Ectodermal cell (in vitro differentiated cells): ENCODE results near the gene ARFGAP2.
A peak's percentile ranks its signal among the peaks of the same experiment; 100 is the strongest.

Experiments used
- H3K27ac ChIP-seq: 2 replicates; pipeline ENCODE4 v1.7.0; 2013; ENCODE audit warnings: mild to moderate bottlenecking, low read depth, low read length; ENCODE audit not compliant: insufficient read depth, poor library complexity, severe bottlenecking
- H3K27me3 ChIP-seq: 2 replicates; pipeline ENCODE4 v1.7.0; 2013; ENCODE audit warnings: mild to moderate bottlenecking, low read length; ENCODE audit not compliant: insufficient read depth, control insufficient read depth, poor library complexity, severe bottlenecking
- H3K36me3 ChIP-seq: one replicate; pipeline ENCODE4 v1.7.0; 2013; ENCODE audit warnings: low read length; ENCODE audit not compliant: control insufficient read depth, insufficient read depth
- H3K4me1 ChIP-seq: one replicate; pipeline ENCODE4 v1.7.0; 2013; ENCODE audit warnings: low read length; ENCODE audit not compliant: control insufficient read depth, insufficient read depth
- H3K4me3 ChIP-seq: 2 replicates; pipeline ENCODE4 v1.7.0; 2013; ENCODE audit warnings: low read depth, low read length, control low read depth; ENCODE audit not compliant: insufficient read depth
- H3K9me3 ChIP-seq: 2 replicates; pipeline ENCODE4 v1.7.0; 2013; ENCODE audit warnings: mild to moderate bottlenecking, low read length, moderate library complexity; ENCODE audit not compliant: control insufficient read depth
- WGBS, 2 experiments: methylation state at CpG; one replicate each; pipeline ENCODE4 v1.1.7; 2013; ENCODE audit warnings: missing lambda C conversion rate in 2 of 2; 5-methylcytosine and 5-hydroxymethylcytosine counted together

The ARFGAP2 gene

DNA sequence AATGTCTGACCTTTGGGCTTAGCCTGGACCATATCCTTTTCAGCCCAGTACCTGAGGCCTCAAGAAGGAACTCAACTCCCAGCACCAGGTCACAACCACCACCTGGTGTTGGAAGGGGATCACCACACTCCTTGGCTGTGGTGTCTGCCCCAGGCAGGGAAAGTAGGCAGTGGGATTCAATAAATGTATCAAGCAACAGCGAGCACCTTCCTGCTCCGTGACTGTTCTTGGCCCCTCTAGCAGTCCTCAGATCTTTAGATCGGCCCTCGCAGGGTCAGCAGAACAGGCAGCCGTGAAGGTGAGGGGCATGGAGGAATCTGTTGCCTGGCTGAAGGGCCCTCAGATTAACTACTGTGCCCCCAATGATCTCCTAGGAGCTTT lies 15.9 kb downstream of the ARFGAP2 start:
- Histone ChIP-seq H3K4me1 (peaks cover 5% of the 10 kb centered on the region), H3K27ac (peak overlapping the region; percentile 26), H3K4me3 (no peak overlapping the region), H3K36me3 (peaks cover 12% of the 10 kb centered on the region), H3K9me3 (no peaks in the 10 kb centered on the region), H3K27me3 (no peaks in the 10 kb centered on the region)
- 95% methylated on average over 5 of the region's 5 CpGs for WGBS, 2 experiments

DNA sequence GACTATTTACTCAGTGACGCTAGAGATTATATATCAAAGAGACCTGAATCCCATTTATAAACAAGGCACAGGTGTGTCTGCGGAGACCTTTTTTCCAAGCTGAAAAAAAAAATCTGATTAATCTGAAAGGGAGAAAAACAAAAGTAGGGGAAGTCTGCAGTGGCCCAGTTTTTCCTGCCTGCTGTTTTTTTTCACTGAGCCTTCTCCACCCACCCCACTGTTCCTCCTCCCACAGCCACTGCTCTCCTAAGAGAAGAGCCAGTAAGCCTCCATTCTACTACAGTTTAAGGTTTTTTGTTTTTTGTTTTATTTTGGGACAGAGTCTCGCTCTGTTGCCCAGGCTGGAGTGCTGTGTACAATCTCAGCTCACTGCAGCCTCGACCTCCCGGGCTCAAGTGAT lies 18.4 kb downstream of the ARFGAP2 start:
- Histone ChIP-seq H3K36me3 (peaks cover 4% of the 10 kb centered on the region), H3K4me3 (no peak overlapping the region), H3K27me3 (no peaks in the 10 kb centered on the region), H3K9me3 (no peaks in the 10 kb centered on the region), H3K27ac (no peak overlapping the region), H3K4me1 (peaks cover 8% of the 10 kb centered on the region)
- WGBS, 2 experiments: 94 to 99% methylated on average over 5 of the region's 5 CpGs

DNA sequence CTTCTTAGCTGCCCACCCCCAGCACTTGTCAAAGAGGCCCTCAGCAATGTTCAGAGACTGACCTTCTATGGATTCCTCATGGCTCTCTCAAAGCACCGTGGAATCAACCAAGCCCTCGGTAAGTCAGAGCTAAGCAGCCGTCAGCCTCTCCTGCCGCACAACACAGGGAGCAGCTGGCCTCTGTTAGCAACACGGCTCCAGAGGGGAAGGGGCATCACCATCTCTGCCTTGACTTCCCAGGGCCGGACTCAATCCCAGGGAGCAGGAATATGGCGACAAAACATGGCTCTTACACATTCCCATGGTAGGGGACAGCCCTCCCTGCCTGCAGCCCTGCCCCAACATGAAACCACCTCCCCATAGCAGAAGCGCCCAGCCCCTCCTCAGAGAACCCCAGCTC lies 18.9 kb downstream of the ARFGAP2 start:
- H3K27ac ChIP-seq: no peak overlapping the region
- no peak overlapping the region for H3K4me3 ChIP-seq
- peaks cover 4% of the 10 kb centered on the region for H3K36me3 ChIP-seq
- 91 to 93% methylated on average over 8 of the region's 8 CpGs for WGBS, 2 experiments
- H3K9me3 ChIP-seq: no peaks in the 10 kb centered on the region
- H3K4me1 ChIP-seq: peaks cover 12% of the 10 kb centered on the region
- H3K27me3 ChIP-seq: no peaks in the 10 kb centered on the region

DNA sequence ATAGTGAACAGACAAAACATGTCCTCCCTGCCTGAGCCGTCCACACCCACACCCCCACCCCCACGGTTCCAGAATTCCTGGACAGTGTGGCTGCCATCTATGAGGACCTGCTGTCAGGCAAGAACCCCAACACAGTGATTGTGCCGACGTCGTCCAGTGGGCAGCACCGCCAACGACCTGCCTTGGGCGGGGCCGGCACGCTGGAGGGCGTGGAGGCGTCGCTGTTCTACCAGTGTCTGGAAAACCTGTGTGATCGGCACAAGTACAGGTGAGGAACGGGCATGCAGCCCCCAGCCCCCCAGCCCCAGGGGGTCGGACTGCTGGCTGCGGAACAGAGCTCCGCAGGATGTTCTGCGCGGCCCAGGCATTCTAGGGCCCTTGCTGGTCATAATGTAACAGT lies 19.7 kb downstream of the ARFGAP2 start:
- H3K9me3 ChIP-seq: no peaks in the 10 kb centered on the region
- 94% methylated on average over 20 of the region's 20 CpGs for WGBS, 2 experiments
- peaks cover 20% of the 10 kb centered on the region for H3K4me1 ChIP-seq
- H3K27me3 ChIP-seq: no peaks in the 10 kb centered on the region
- no peak overlapping the region for H3K4me3 ChIP-seq
- H3K36me3 ChIP-seq: peaks cover 4% of the 10 kb centered on the region
- H3K27ac ChIP-seq: no peak overlapping the region

DNA sequence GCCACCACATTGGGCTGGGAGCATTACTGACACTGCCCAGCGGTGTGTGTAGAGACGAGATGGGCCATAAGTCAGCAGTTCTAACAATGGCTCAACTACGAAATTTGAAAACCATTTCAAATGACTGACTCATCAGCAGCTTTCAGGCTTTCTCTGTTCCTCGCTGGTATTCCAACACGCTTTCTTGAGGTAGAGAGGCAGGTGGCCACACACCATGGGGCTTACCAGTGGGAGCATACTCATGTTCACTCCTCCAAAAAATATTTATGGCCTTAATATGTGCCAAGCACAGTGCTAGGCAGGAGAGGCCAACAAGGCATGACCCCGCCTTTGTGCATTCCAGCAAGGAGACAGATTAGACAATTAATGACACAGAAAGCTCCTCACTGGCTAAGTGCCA lies 20.3 kb downstream of the ARFGAP2 start:
- H3K9me3 ChIP-seq: no peaks in the 10 kb centered on the region
- H3K36me3 ChIP-seq: peaks cover 4% of the 10 kb centered on the region
- H3K4me1 ChIP-seq: peaks cover 20% of the 10 kb centered on the region
- no peak overlapping the region for H3K4me3 ChIP-seq
- no peaks in the 10 kb centered on the region for H3K27me3 ChIP-seq
- WGBS, 2 experiments: 93 to 95% methylated on average over 6 of the region's 6 CpGs
- H3K27ac ChIP-seq: no peak overlapping the region

DNA sequence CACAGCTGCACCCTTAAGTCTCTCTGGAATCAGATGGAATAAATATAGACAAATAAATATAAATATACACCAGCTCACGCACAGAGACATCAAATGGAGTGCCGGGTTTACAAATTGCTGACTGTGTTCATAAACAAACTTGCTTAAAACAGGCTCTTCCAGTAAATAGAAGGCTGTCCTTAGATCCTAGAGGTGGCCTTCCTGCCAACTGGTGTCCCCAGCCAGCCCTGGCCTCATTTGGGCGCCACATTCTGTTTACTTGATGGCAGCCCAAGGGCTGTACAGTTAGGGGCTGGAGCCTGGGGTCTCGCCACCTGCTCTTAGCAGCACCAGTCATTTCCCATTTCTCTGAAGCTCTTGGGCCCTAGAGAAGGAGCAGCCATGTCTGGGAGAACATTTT lies 20.8 kb downstream of the ARFGAP2 start:
- H3K27me3 ChIP-seq: no peaks in the 10 kb centered on the region
- no peak overlapping the region for H3K4me3 ChIP-seq
- peaks cover 4% of the 10 kb centered on the region for H3K36me3 ChIP-seq
- H3K4me1 ChIP-seq: peaks cover 20% of the 10 kb centered on the region
- H3K27ac ChIP-seq: no peak overlapping the region
- H3K9me3 ChIP-seq: no peaks in the 10 kb centered on the region
- 97% methylated on average over 4 of the region's 4 CpGs for WGBS, 2 experiments

DNA sequence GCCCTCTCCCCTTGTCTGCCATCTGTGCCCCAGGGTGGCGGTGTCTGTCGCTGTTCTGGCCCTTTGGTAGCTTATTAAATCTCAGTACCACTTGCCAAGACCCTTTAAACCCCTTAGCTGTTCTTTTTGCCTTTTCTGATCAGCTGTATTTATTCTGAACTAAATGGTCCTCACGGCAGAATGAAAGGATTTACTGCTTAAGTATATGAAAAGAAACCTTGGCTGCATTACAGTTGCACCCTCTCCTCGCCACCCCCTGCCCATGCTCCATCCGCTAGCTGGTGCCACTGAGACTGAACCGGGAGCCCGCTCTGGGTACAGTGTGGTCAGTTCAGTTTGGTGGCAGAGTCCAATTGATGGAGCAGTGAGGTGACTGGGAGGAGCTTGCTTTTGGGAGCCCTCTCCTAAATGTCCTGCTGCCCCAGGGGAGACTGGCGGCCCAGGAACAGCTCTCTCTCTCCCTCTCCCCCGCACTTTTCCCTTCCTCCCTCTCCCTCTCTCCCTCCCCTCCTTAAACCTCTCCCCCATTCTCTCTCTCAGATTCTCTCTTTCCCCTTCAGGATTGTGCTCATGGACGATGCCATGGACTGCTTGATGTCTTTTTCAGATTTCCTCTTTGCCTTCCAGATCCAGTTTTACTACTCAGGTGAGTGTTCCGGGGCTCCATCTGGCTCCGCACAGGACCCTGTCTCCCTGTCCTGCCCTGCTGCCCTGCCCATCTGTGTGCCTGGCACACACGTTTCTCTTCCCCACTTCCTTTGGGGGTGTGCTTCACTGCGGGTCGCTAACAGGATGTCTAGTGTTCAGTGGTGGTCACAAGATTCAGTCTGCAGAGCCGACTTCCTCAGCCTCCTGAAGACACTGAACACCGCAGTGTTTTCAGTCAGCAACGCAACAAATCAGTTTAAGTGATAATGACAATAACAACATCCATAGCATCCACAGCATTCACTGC lies 21.8 kb downstream of the ARFGAP2 start:
- Histone ChIP-seq H3K27ac (no peak overlapping the region), H3K36me3 (peaks cover 4% of the 10 kb centered on the region), H3K27me3 (no peaks in the 10 kb centered on the region), H3K4me3 (no peak overlapping the region), H3K4me1 (peaks cover 20% of the 10 kb centered on the region), H3K9me3 (no peaks in the 10 kb centered on the region)
- 87 to 91% methylated on average over 18 of the region's 18 CpGs for WGBS, 2 experiments

DNA sequence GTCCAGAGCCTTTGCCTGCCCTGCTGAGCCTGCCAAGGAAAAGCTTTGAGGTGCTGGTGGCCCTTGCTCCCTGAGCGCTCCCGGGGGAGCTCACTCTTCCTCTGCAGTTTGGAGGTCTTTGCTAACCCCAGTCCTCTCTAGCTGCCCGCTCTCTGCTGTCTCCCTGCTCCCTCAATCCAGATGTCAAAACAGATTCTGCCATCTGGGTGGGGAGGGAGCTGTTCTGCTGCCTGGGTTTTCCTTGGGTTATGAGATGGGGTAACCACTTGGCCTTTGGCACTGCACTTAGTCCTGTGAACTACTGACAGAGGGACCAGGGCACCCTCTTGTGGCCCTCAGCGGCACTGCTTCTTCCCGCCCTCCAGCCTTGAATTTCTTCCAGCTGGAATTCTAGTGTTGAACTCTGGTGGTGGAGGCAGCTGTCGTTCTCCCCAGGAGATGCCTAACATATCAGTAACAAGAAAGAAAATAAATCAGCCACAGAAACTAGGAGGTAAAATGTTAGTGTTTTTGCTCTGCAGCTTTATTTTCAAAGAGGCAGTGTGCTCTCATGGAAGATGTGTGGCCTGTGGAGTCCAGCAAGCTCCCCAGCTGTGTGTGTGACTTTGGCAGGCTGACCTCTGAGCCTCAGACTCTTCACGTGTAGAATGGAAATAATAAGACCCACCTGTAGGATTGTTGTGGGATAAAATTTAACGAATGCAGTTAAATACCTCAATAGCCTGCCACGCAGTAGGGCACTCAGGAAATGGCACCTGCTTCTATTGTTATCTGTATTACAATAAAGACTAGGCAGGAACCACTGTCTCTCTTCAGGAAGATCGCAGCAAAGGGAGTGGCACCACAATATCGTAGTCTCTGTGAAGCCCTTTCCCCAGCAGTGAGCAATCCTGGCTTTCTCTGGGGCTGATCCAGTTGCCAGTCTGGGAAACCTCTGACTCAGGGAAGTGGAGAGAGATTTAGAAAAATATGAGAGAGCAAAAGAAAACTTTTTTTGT lies 23.4 kb downstream of the ARFGAP2 start:
- Histone ChIP-seq H3K27ac (no peak overlapping the region), H3K4me1 (peaks cover 20% of the 10 kb centered on the region), H3K4me3 (no peak overlapping the region), H3K27me3 (no peaks in the 10 kb centered on the region), H3K9me3 (no peaks in the 10 kb centered on the region), H3K36me3 (peaks cover 4% of the 10 kb centered on the region)
- WGBS, 2 experiments: 39 to 45% methylated on average over 10 to 11 of the region's 11 CpGs

DNA sequence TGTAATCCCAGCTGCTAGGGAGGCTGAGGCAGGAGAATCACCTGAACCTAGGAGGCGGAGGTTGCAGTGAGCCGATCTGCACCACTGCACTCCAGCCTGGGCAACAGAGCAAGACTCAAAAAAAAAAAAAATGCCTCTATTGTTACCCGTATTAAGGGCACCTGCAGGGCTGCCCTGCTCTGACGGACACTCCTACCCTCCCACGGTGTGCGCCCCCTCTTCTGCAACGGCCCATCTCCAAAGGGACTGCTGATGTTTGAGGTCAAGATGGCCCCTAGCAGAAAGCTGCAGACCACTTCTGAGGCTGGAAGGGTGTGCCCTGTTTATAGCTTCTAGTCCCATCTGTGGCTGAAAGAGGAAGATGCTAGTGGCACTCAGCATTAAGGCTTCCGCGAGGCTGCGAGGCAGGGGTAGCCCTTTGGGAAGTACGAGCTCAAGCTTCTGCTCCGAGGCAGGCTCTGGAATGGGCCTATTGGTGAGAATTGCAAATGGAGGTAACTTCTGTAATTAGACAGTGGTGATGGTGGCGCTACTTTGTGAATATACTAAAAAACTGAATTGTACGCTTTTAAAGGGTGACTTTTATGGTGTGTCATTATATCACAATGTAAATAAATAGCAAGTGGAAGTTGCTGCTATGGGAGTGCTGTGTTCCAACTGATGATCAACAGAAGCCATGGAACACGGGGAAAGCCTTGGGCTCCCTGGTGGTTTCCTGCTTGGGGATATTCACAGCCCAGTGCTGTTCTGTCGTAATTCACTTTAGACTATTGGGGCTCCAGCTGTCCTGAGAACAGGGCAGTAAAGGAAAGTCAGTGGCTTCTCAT lies 24.3 kb downstream of the ARFGAP2 start:
- WGBS, 2 experiments: 86 to 87% methylated on average over 16 of the region's 16 CpGs
- Histone ChIP-seq H3K4me3 (no peak overlapping the region), H3K4me1 (peaks cover 15% of the 10 kb centered on the region), H3K27me3 (no peaks in the 10 kb centered on the region), H3K9me3 (no peaks in the 10 kb centered on the region), H3K36me3 (peaks cover 4% of the 10 kb centered on the region), H3K27ac (no peak overlapping the region)
